ENCODE measurements around the gene SLC6A18.
"Not testable (repeated sequence)": the region's sequence is repeated elsewhere in the genome, so short reads cannot be mapped to it uniquely, and the experiment has no call there.

SLC6A18 gene

GRCh38 chr5:1216918-1217295, 8.3 kb upstream of the SLC6A18 start:
- DNase-seq, result no peak

GRCh38 chr5:1217596-1218206, 7.5 kb upstream of the SLC6A18 start:
- no peak for DNase-seq

- DNase-seq, result no peak
These were observed 6.7 kb upstream of the SLC6A18 start for GRCh38 chr5:1218351-1219080.

GRCh38 chr5:1219098-1219767, 5.9 kb upstream of the SLC6A18 start:
- DNase-seq, result no peak

- DNase-seq, result no peak
These were observed 5.4 kb upstream of the SLC6A18 start for GRCh38 chr5:1219768-1220100.

GRCh38 chr5:1220351-1220750, 4.8 kb upstream of the SLC6A18 start:
- no peak for DNase-seq

- DNase-seq, result no peak
These were observed 4.3 kb upstream of the SLC6A18 start for GRCh38 chr5:1220831-1221230.

- no peak for DNase-seq
These were observed 3.5 kb upstream of the SLC6A18 start for GRCh38 chr5:1221721-1222120.

- no peak for DNase-seq
These were observed 3.0 kb upstream of the SLC6A18 start for GRCh38 chr5:1222147-1222546.

- no peak for DNase-seq
These were observed 2.4 kb upstream of the SLC6A18 start for GRCh38 chr5:1222621-1223277.

- no peak for DNase-seq
These were observed 1.9 kb upstream of the SLC6A18 start for GRCh38 chr5:1223278-1223670.

GRCh38 chr5:1224631-1225030, 550 bp upstream of the SLC6A18 start:
- no peak for DNase-seq

GRCh38 chr5:1226231-1226630, 1.1 kb downstream of the SLC6A18 start:
- DNase-seq, result no peak

- no peak for DNase-seq
These were observed 1.8 kb downstream of the SLC6A18 start for GRCh38 chr5:1226839-1227581.

- no peak for DNase-seq
These were observed 2.5 kb downstream of the SLC6A18 start for GRCh38 chr5:1227667-1228066.

- DNase-seq, result no peak
These were observed 2.9 kb downstream of the SLC6A18 start for GRCh38 chr5:1228120-1228519.

GRCh38 chr5:1229023-1229422, 3.8 kb downstream of the SLC6A18 start:
- not testable (repeated sequence) for DNase-seq

GRCh38 chr5:1229822-1230221, 4.6 kb downstream of the SLC6A18 start:
- no peak for DNase-seq

- DNase-seq, result no peak
These were observed 5.4 kb downstream of the SLC6A18 start for GRCh38 chr5:1230551-1230950.

GRCh38 chr5:1231354-1231905, 6.2 kb downstream of the SLC6A18 start:
- no peak for DNase-seq

GRCh38 chr5:1232780-1233179, 7.6 kb downstream of the SLC6A18 start:
- no peak for DNase-seq

- DNase-seq, result no peak
These were observed 10.2 kb downstream of the SLC6A18 start for GRCh38 chr5:1235379-1235778.

- no peak for DNase-seq
These were observed 10.7 kb downstream of the SLC6A18 start for GRCh38 chr5:1235838-1236237.

All from stimulated activated CD4-positive, alpha-beta T cell treated with anti-CD3 and anti-CD28 coated beads, Interleukin-1b, Interleukin-23, amount 100 ng/mL, for 48 hours (primary cell).